GM12892 (cell line): ENCODE results near the gene DNAH11.

Experiments used
- POLR2A ChIP-seq: IDR thresholded peaks from 2 replicates; pipeline ENCODE4 v1.6.1; 2011; ENCODE audit warnings: low read depth, low read length, control low read depth
- TAF1 ChIP-seq: IDR thresholded peaks from 2 replicates; pipeline ENCODE4 v1.6.1; 2011; ENCODE audit warnings: low read depth, mild to moderate bottlenecking, control low read depth, low read length, borderline replicate concordance

GRCh38 chr7:21916176-21916575 lies 373.3 kb downstream of the DNAH11 start:
- TF ChIP-seq TAF1 (no peak), POLR2A (no peak)
